ENCODE measurements around the gene LONRF3.

LONRF3 gene

GRCh38 chrX:119040432-119040831 lies 66.0 kb downstream of the LONRF3 start:
- no peak for DNase-seq

- DNase-seq = no peak
Measured at GRCh38 chrX:119041175-119041574, 66.8 kb downstream of the LONRF3 start.

- no peak for DNase-seq
Measured at GRCh38 chrX:119042040-119042439, 67.6 kb downstream of the LONRF3 start.

- no peak for DNase-seq
Measured at GRCh38 chrX:119042996-119043395, 68.6 kb downstream of the LONRF3 start.

GRCh38 chrX:119045884-119046283 lies 71.5 kb downstream of the LONRF3 start:
- DNase-seq = no peak

GRCh38 chrX:119055687-119056086 lies 81.3 kb downstream of the LONRF3 start:
- DNase-seq = no peak

- DNase-seq = no peak
Measured at GRCh38 chrX:119062750-119063374, 88.4 kb downstream of the LONRF3 start.

GRCh38 chrX:119063428-119063827 lies 89.0 kb downstream of the LONRF3 start:
- DNase-seq = no peak

- no peak for DNase-seq
Measured at GRCh38 chrX:119067023-119067739, 92.8 kb downstream of the LONRF3 start.
